Daoy (cell line): ENCODE results near the gene NLRP6. TPM values are rescaled to one million over a fixed set of nuclear protein-coding genes. Genes with fewer than 3 reads are reported as not detected.
"Not testable (repeated sequence)": the region's sequence is repeated elsewhere in the genome, so short reads cannot be mapped to it uniquely, and the experiment has no call there.

ENCODE experiments used
- DNase-seq: peaks from one replicate; pipeline ENCODE4 v3.0.0-alpha.2; 2015; ENCODE audit warnings: low read depth
- total RNA-seq: library from RNA; depleted of rRNA; stranded (reverse); fragments of >200 nt; shearing (Covaris generic); gene quantifications from 2 replicates; pipeline ENCODE4 v1.2.3, GENCODE V29; 2014

Gene NLRP6
- total RNA-seq, 1 experiment from 2014 or later: not detected

DNA sequence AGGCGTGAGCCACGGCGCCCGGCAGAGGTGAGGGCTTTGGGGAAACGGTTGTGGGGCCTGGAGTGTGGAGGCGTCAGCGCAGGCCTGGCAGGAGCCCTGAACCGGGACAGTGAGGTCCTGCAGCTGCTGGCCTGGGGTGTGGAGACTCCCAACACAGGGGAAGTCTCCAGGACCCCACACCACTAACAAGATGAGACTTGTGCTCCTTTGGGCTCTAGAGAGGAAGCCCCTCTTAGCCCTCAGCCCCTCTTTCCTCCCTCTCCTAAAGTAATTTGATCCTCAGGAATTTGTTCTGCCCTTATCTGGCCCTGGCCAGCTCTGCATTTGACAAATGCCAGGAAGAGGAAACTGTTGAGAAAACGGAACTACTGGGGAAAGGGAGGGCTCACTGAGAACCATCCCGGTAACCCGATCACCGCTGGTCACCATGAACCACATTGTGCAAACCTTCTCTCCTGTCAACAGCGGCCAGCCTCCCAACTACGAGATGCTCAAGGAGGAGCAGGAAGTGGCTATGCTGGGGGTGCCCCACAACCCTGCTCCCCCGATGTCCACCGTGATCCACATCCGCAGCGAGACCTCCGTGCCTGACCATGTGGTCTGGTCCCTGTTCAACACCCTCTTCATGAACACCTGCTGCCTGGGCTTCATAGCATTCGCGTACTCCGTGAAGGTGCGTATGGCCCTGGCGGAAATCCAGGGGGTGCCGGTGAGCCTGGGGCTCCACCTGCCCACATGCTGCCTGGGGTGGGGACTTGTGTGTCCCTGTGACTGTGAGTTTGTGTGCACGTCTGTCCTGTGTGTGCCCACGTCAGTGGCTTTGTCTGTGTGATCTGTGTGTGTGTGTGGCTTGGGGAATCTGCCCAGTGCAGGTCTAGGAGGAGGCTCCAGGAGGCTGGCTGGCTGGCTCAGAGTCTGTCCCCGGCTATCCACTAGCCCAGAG lies 29.8 kb downstream of the NLRP6 start, which contains the start of gene IFITM2:
Gene IFITM2, plus strand, starts transcription at position 51 of the 943 bp plus-strand sequence. Its CDS starts 377 bp downstream, at position 428.
- peak; percentile 57 for DNase-seq

DNA sequence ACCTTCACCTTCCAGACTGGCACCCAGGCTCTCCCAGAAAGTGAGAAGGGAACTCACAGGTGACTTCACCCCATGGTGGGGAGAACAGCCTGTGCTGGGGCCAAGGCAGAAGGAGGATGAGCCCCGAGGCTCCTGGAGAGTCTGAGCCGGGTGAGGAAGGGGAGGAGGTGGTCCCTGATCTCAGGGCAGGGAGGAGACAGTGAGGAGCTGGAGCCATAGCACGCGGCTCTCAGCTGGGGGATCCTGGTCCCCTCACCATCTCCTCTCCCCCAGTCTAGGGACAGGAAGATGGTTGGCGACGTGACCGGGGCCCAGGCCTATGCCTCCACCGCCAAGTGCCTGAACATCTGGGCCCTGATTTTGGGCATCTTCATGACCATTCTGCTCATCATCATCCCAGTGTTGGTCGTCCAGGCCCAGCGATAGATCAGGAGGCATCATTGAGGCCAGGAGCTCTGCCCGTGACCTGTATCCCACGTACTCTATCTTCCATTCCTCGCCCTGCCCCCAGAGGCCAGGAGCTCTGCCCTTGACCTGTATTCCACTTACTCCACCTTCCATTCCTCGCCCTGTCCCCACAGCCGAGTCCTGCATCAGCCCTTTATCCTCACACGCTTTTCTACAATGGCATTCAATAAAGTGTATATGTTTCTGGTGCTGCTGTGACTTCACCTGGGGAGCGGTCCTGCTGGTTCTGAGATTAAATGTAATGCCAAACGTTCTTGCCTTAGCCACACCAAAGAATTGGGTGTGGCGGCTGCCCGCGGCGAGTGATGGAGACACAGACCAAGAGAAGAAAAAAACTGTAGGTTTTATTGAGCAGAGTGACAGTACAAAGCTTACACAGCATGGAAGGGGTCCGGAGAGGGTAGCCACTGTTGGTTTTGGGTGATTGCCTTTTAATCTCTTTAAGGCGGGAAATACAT lies 30.8 kb downstream of the NLRP6 start:
- DNase-seq: not testable (repeated sequence)

DNA sequence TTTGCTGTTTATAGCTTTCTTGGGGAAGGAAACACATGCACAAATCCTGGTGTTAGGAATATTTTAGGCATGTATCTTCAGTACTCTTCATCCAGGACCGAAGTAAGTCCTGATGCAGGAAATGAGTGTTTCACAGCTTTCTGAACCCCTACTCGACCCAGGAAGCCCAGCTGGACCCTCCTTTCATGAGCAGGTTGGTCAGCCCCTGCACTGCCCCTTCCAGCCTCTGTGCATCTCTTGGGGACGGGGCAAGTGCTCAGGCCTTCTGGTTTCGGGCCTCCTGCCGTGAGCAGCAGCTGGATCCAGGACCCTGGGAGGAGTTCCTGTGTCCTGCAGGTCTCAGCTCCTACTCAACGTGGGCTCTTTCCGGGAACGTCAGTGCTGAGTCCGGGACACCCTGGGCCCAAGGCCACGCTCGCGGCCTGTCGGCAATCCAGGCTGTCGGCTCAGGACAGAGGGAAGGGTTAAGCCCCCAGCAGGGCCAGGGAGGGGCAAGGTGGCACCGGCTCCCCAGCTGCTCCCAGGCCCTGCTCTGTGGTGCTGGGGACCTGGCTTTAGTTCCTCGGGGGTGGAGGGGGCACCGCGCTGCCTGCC lies 31.9 kb downstream of the NLRP6 start:
- DNase-seq: not testable (repeated sequence)

DNA sequence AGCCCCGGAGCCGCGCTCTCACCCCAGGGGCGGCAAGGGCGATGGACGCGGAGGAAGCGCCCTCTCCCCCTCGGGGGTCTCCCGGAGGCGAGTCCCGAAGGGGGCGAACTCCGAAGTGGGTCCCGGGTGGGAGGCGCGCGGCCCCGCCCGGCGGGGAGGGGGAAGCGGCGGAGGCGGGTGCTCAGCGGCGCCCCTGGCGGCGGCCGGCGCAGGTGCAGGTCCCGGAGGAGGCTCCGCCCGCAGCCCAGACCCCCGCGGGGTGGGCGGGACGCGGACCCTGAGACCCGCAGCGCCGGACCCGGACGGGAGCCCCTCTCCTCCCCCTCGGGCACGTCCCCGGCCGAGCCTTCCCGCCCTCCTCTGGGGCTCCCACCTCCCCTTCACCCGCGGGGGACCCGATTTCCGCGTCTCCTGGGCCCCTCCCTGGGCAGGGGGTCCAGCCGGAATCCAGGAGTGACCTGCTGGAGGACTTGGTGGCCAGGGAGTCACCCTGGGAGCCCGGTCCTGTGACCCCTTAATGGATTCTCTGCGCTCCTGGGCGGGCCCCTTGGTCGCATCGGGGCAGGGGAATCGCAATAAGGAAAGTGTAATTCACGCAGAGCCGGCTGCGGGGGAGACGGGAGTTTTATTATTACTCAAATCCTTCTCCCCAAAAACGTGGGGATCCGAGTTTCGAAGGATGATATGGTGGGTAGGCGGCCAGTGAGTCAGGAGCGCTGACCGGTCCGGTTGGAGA lies 33.0 kb downstream of the NLRP6 start:
- DNase-seq: not testable (repeated sequence)

DNA sequence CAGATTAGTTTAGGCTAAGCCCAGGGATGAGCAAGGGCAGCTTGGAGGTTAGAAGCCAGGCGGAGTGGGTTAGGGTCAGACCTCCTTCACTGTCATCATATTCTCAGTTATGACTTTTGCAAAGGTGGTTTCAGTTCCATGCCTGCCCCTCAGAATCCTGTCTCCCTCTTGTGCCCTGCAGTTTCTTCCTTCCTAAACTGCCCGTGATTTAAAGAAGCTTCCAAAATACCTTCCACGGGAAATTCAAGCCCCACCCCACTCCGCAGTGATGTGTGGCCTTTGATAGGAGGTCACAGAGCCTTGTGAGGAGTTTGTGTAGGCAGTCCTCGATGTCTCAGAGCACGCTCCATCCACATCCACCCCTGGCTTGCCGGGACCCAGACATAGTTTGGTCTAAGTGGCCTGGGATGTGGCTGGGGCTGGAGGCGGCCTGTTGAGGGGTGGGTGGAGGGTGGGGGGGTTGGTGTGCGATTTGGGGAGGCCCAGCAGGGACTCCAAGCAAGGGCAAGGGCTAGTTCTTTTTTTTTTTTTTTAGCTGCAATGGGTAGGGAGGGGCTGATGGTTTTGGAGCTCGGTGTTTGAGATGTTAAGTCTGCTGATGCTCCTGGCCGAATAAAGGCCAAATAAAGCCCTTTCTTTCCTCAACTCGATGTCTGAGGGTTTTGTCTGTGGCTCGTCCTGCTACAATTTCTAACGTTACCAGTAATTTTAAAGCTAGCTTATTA lies 34.0 kb downstream of the NLRP6 start:
- no peak for DNase-seq

DNA sequence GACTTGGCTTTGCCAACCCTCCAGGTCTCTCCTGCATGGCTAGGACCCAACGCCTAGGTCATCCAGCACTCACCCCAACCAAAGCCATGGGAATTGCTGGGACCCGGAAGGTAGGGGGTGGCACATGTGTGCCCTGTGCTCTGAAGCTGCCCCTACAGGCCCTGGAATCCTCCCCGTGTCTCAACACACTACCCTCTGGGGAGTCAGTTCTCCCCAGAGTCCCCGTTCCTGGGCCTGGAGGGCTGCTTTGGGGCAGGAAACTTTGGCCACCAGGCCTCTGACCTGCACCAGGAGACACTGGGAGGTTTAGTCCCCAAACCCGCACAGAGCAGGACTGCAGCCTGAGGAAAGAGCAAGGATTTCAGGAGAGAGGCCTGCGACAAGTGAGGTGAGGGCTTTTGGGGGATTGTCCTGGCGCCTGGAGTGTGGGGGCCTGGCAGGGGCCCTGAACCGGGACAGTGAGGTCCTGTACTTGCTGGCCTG lies 35.1 kb downstream of the NLRP6 start:
- no peak for DNase-seq

DNA sequence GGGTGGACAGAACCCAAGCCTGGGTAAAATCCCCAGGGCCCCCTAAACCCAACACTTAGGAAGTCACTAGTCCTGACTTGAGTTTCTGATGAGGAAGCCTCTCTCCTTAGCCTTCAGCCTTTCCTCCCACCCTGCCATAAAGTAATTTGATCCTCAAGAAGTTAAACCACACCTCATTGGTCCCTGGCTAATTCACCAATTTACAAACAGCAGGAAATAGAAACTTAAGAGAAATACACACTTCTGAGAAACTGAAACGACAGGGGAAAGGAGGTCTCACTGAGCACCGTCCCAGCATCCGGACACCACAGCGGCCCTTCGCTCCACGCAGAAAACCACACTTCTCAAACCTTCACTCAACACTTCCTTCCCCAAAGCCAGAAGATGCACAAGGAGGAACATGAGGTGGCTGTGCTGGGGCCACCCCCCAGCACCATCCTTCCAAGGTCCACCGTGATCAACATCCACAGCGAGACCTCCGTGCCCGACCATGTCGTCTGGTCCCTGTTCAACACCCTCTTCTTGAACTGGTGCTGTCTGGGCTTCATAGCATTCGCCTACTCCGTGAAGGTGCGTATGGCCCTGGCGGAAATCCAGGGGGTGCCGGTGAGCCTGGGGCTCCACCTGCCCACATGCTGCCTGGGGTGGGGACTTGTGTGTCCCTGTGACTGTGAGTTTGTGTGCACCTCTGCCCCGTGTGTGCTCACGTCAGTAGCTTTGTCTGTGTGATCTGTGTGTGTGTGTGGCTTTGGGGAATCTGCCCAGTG lies 35.8 kb downstream of the NLRP6 start, which contains the start of gene IFITM1:
Gene IFITM1, plus strand, starts transcription at position 254 of the 767 bp plus-strand sequence. Its CDS starts 131 bp downstream, at position 385.
- no peak for DNase-seq

DNA sequence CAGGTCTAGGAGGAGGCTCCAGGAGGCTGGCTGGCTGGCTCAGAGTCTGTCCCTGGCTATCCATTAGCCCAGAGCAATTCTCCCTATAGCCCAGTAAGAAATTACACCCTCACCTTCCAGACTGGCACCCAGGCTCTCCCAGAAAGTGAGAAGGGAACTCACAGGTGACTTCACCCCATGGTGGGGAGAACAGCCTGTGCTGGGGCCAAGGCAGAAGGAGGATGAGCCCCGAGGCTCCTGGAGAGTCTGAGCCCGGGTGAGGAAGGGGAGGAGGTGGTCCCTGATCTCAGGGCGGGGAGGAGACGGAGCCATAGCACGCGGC lies 36.3 kb downstream of the NLRP6 start:
- not testable (repeated sequence) for DNase-seq

DNA sequence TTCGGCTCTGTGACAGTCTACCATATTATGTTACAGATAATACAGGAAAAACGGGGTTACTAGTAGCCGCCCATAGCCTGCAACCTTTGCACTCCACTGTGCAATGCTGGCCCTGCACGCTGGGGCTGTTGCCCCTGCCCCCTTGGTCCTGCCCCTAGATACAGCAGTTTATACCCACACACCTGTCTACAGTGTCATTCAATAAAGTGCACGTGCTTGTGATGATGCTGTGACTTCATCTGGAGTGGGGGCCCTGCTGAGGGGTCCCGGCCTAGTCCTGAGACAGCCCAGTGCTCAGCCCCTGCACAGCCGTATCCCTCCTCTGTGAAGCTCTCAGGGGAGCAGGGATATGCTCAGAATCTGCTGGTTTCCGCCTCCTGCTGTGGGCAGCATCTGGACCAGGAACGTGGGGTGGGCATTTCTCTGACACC lies 36.9 kb downstream of the NLRP6 start:
- no peak for DNase-seq

DNA sequence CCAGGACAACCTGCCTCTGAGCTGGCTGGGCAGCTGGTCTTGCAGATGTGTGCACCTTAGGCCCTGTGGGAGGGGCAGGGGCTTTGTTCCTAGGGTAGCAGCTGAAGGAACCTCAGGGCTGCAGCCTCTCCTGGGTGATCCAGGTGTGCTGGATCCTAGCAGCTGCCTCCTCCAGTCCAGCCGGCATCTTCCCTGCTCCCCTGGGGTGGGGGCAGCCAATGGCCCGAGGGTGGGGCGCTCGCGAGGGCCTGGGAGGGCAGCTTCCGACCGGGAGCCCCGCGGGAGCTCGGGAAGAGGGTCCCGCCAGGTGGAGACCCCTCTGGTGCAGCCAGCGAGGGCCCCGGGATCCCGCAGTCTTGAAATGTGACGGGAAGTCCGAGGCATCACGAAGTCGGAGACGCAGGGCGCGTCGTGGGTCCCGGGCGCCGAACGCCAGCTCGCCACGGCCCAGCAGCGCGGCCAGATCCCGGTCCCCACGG lies 37.3 kb downstream of the NLRP6 start:
- no peak for DNase-seq

DNA sequence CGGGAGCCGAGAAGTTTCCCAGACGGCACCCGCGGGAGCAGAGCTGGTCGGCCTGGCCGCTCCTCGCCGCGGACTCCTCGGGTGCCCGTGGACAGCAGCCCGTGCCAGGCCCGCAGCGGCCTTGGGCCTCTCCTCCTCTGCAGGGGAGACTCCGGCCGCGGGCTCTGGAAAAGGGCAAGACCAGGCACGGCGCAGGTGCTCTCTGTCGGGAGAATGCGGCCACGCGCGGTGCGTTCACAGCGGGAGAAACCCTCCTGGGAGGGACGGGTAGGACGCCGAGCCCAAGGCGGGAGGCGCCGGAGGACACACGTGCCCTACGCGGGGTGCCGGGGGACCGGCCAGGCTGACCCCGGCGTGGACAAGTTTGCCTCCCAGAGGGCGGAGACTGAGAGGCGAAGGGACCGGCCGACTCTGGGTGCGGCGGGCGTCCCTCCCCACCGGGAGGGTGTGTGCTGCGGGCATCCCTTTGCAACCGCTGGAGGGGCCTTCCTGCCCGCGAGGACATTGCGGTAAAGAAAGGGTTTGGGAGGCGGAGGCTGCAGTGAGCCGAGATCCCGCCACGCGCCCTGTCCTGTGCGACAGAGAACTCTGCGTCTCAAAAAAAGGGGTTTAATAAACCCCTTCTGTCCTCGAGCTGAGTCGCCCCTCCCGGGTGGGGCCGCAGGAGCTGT lies 38.0 kb downstream of the NLRP6 start:
- DNase-seq: no peak

DNA sequence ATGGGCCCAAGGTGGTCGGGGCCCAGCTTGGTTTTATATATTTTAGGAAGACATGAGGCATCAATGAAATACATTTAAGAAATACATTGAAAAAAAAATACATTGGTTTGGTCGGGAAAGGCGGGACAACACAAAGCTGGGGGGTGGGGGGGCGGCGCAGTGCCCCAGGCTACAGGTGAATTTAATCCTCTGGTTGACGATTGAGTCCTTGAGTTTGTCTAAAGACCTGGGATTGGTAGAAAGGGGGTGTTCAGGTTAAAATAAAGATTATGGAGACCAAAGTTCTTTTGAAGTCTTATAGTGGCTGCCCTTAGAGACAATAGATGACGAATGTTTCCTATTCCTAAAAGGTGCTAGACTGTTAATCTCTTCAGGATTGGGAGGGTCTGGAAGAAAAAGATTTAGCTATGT lies 38.7 kb downstream of the NLRP6 start:
- no peak for DNase-seq

DNA sequence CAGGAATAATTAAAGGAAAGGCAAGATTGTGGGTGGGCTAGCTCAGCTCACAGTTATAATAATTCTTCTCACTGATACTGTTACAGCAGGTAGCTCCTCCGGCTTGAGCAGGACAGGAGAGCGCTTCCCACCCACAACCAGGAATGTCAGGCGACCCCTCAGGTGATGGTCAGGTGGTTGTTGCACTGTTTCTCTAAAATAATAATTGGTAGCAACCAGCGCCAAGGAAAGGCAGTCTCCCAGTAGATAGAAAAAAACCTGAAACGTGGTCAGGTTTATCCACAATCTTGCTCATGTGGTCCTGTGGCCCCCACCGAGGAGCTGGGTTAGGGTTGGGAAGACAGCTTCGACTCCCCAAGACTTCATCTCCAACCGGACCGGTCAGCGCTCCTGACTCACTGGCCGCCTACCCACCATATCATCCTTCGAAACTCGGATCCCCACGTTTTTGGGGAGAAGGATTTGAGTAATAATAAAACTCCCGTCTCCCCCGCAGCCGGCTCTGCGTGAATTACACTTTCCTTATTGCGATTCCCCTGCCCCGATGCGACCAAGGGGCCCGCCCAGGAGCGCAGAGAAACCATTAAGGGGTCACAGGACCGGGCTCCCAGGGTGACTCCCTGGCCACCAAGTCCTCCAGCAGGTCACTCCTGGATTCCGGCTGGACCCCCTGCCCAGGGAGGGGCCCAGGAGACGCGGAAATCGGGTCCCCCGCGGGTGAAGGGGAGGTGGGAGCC lies 39.6 kb downstream of the NLRP6 start:
- DNase-seq: not testable (repeated sequence)

DNA sequence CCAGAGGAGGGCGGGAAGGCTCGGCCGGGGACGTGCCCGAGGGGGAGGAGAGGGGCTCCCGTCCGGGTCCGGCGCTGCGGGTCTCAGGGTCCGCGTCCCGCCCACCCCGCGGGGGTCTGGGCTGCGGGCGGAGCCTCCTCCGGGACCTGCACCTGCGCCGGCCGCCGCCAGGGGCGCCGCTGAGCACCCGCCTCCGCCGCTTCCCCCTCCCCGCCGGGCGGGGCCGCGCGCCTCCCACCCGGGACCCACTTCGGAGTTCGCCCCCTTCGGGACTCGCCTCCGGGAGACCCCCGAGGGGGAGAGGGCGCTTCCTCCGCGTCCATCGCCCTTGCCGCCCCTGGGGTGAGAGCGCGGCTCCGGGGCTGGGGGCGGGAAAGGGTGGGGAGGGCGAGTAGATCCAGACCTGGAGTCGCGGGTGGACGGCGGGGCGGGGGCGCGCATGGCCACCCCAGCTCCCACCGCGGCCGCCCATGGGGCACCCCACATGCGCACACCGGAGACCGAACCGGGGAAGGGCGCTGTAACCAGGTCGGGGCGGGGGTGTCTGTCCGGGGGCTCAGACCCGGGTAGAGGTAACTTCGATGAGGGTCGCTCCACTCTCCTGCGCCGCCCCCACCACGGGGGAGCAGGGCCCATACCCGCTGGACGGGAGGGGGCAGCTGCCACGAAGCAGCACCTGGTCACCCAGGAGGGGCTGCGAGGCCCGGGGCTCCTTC lies 40.4 kb downstream of the NLRP6 start:
- DNase-seq: not testable (repeated sequence)

DNA sequence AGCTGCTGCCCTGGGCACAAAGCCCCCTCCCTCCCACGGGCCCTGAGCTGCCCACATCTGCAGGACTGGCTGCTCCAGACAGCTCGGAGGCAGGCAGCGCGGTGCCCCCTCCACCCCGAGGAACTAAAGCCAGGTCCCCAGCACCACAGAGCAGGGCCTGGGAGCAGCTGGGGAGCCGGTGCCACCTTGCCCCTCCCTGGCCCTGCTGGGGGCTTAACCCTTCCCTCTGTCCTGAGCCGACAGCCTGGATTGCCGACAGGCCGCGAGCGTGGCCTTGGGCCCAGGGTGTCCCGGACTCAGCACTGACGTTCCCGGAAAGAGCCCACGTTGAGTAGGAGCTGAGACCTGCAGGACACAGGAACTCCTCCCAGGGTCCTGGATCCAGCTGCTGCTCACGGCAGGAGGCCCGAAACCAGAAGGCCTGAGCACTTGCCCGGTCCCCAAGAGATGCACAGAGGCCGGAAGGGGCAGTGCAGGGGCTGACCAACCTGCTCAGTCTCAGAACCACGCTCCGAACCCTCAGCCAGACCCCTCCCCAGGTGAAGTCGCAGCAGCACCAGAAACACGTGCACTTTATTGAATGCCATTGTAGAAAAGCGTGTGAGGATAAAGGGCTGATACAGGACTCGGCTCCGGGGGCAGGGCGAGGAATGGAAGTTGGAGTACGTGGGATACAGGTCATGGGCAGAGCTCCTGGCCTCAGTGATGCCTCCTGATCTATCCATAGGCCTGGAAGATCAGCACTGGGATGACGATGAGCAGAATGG lies 41.1 kb downstream of the NLRP6 start:
- not testable (repeated sequence) for DNase-seq

DNA sequence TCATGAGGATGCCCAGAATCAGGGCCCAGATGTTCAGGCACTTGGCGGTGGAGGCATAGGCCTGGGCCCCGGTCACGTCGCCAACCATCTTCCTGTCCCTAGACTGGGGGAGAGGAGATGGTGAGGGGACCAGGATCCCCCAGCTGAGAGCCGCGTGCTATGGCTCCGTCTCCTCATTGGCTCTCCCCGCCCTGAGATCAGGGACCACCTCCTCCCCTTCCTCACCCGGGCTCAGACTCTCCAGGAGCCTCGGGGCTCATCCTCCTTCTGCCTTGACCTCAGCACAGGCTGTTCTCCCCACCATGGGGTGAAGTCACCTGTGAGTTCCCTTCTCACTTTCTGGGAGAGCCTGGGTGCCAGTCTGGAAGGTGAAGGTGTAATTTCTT lies 41.7 kb downstream of the NLRP6 start:
- not testable (repeated sequence) for DNase-seq

DNA sequence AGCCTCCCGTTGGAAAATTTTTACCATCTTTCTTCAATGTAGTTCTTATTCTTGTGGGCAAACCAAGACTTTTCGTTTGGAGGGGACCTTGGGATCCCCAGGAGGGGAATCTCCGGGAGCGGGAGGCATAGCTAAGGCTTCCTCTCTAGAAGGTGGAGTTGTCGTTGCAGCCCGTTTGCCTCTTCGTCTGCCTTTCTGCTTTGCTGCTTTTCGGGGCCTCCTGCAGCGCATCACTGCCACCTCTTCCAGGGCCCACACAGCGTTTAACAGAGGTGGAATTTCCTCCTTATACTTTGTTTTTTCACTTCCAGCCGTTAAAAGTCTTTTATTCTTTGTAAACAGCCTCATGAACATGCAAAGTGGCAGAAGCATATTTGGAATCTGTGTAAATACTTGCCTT lies 45.9 kb downstream of the NLRP6 start:
- no peak for DNase-seq
